Esophagus muscularis mucosa (tissue), 3 donors: Measurements from ENCODE around the gene OAS3.

Experiments used
- POLR2AphosphoS5 ChIP-seq, 2 donors: sonication (generic); formaldehyde crosslinking; IDR thresholded peaks; one replicate each; pipeline ENCODE4 v1.6.1; 2017; ENCODE audit warnings: antibody characterized with exemption in 2 of 2
- TF ChIP-seq, protein P1 (sequence below), 3 experiments: fragments of 200-600 bp in 2 of 3; fragments of 450-650 bp in 1 of 3; sonication (generic) in 2 of 3; IDR thresholded peaks; one replicate each; pipeline ENCODE4 v1.5.1; 2017 to 2019; ENCODE audit warnings: antibody characterized with exemption in 3 of 3, mild to moderate bottlenecking in 2 of 3, moderate library complexity in 1 of 3

DNA sequence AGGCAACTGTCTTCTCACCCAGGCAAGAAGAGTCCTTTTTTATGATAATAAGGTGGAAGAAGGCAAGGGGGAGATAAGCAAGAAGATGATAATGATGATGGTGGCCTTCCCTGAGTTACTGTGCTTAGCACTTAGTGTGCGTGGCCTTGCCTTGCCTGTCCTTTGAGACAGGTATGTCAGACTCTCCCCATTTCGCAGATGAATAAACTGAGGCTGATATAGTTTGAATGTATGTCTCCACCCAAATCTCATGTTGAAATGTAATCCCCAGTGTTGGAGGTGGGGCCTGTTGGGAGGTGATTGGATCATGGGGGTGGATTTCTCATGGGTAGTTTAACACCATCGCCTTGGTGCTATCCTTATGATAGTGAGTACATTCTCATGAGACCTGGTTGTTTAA lies 8.6 kb upstream of the OAS3 start:
- no peak for TF ChIP-seq POLR2AphosphoS5 (IDR thresholded peaks at IDR 0.05)
- TF ChIP-seq, protein P1, sequence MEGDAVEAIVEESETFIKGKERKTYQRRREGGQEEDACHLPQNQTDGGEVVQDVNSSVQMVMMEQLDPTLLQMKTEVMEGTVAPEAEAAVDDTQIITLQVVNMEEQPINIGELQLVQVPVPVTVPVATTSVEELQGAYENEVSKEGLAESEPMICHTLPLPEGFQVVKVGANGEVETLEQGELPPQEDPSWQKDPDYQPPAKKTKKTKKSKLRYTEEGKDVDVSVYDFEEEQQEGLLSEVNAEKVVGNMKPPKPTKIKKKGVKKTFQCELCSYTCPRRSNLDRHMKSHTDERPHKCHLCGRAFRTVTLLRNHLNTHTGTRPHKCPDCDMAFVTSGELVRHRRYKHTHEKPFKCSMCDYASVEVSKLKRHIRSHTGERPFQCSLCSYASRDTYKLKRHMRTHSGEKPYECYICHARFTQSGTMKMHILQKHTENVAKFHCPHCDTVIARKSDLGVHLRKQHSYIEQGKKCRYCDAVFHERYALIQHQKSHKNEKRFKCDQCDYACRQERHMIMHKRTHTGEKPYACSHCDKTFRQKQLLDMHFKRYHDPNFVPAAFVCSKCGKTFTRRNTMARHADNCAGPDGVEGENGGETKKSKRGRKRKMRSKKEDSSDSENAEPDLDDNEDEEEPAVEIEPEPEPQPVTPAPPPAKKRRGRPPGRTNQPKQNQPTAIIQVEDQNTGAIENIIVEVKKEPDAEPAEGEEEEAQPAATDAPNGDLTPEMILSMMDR (IDR thresholded peaks at IDR 0.05), result no peak
